ENCODE results near the gene NCLN. TPM values are rescaled to one million over a fixed set of nuclear protein-coding genes. Genes with fewer than 3 reads are reported as not detected.

NCLN gene
- total RNA-seq, 4 donors from 2014 or later, result 65.4 to 142 (median 102) TPM

DNA sequence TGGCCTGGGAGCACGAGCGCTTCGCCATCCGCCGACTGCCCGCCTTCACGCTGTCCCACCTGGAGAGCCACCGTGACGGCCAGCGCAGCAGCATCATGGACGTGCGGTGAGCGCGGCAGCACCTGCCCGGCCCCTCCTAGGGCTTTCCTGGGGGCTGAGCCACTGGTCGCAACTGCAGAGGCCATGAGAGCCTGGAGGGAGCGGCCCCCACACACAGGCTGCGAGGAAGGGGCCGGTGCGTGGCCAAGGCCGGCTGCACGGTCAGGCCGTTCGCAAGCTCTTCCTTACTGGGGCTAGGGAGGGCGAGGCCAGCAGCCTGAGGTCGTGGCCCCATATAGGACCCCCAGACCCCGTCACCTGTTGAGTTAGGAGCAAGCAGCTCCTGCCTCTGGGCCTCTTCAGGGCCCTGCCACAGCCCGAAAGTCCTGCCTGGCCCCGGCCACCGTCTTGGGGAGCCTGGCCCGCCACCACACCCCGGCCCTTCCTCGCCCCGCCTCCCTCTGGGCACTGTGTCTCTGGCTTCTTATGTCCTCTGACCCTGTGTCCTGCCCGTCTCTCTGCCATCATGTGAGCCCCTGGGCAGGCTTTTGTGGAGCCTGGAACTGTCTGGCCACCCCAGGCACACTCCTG is 19.0 kb downstream of the NCLN start:
- no peak for DNase-seq
- H3K4me1 ChIP-seq, result no peaks in the 10 kb centered on the region
- no peak overlapping the region for H3K27ac ChIP-seq
- H3K36me3 ChIP-seq, result peaks cover 0 to 34% (median 3%) of the 10 kb centered on the region in 4 donors
- no peaks in the 10 kb centered on the region for H3K27me3 ChIP-seq
- in situ Hi-C loops (cut with MboI; ENCODE audit: low pct_ligation_motif_present in 1 of 4, low pct_unique_long_range_greater_than_20kb in 1 of 4, low sequenced_read_pairs in 3 of 4), result no loop called here
- 95% methylated on average over 35 of the region's 35 CpGs; no CpG with 5 or more reads in 1 of the 2 donors for WGBS, 2 donors (ENCODE audit: low coverage in 1 of 2)
- intact Hi-C loops (cut with DNase I; ENCODE audit: low total_unique reads), result no loop called here
- H3K4me3 ChIP-seq, result no peak overlapping the region
- no peaks in the 10 kb centered on the region for H3K9me3 ChIP-seq
- TF ChIP-seq POLR2A (IDR thresholded peaks at IDR 0.05) (no peak), POLR2AphosphoS5 (IDR thresholded peaks at IDR 0.05) (no peak), EP300 (IDR thresholded peaks at IDR 0.05; ENCODE audit: low read depth) (no peak)
- TF ChIP-seq, protein P1, sequence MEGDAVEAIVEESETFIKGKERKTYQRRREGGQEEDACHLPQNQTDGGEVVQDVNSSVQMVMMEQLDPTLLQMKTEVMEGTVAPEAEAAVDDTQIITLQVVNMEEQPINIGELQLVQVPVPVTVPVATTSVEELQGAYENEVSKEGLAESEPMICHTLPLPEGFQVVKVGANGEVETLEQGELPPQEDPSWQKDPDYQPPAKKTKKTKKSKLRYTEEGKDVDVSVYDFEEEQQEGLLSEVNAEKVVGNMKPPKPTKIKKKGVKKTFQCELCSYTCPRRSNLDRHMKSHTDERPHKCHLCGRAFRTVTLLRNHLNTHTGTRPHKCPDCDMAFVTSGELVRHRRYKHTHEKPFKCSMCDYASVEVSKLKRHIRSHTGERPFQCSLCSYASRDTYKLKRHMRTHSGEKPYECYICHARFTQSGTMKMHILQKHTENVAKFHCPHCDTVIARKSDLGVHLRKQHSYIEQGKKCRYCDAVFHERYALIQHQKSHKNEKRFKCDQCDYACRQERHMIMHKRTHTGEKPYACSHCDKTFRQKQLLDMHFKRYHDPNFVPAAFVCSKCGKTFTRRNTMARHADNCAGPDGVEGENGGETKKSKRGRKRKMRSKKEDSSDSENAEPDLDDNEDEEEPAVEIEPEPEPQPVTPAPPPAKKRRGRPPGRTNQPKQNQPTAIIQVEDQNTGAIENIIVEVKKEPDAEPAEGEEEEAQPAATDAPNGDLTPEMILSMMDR (IDR thresholded peaks at IDR 0.05), result no peak

DNA sequence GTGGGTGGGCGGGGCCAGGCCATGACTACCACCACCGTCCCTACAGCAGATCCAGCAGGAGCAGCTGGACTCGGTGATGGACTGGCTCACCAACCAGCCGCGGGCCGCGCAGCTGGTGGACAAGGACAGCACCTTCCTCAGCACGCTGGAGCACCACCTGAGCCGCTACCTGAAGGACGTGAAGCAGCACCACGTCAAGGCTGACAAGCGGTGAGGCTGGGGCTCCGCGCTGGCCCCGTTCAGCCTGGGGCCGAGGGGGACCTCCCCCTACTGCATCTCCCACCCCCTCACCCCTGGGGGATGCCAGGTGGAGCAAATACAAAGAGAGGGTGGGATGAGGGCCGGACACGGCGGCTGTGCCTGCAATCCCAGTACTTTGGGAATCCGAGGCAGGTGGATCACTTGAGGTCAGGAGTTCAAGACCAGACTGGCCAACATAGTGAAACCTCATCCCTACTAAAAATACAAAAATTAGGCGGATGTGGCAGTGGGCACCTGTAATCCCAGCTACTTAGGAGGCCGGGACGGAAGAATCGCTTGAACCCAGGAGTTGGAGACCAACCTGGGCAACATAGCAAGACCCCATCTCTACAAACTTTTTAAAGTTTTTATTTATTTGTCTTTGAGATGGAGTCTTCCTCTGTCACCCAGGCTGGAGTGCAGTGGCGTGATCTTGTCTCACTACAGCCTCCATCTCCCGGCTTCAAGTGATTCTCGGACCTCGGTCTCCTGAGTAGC is 20.7 kb downstream of the NCLN start:
- peaks cover 0 to 34% (median 3%) of the 10 kb centered on the region in 4 donors for H3K36me3 ChIP-seq
- H3K9me3 ChIP-seq, result no peaks in the 10 kb centered on the region
- WGBS, 2 donors (ENCODE audit: low coverage in 1 of 2), result 96% methylated on average over 4 to 17 of the region's 28 CpGs
- H3K4me1 ChIP-seq, result no peaks in the 10 kb centered on the region
- no peak overlapping the region for H3K4me3 ChIP-seq
- intact Hi-C loops (cut with DNase I; ENCODE audit: low total_unique reads), result no loop called here
- no peak overlapping the region for H3K27ac ChIP-seq
- DNase-seq, result no peak
- in situ Hi-C loops (cut with MboI; ENCODE audit: low pct_ligation_motif_present in 1 of 4, low pct_unique_long_range_greater_than_20kb in 1 of 4, low sequenced_read_pairs in 3 of 4), result no loop called here
- no peaks in the 10 kb centered on the region for H3K27me3 ChIP-seq
- TF ChIP-seq, protein P1 (IDR thresholded peaks at IDR 0.05), result no peak
- TF ChIP-seq POLR2A (IDR thresholded peaks at IDR 0.05) (no peak), EP300 (IDR thresholded peaks at IDR 0.05; ENCODE audit: low read depth) (no peak), POLR2AphosphoS5 (IDR thresholded peaks at IDR 0.05) (no peak)

DNA sequence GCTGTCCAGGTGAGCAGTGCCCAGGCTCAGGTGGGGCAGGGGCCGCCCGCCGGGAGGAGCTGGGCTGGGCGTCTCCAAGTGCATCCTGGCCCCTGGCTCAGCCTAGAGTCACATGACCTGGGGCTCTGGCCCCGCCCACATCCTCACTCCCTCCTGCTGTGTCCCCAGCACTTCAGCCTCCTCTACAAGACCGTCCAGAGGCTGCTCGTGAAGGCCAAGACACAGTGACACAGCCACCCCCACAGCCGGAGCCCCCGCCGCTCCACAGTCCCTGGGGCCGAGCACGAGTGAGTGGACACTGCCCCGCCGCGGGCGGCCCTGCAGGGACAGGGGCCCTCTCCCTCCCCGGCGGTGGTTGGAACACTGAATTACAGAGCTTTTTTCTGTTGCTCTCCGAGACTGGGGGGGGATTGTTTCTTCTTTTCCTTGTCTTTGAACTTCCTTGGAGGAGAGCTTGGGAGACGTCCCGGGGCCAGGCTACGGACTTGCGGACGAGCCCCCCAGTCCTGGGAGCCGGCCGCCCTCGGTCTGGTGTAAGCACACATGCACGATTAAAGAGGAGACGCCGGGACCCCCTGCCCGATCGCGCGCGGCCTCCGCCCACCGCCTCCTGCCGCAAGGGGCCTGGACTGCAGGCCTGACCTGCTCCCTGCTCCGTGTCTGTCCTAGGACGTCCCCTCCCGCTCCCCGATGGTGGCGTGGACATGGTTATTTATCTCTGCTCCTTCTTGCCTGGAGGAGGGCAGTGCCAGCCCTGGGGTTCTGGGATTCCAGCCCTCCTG is 21.9 kb downstream of the NCLN start:
- 91% methylated on average over 43 of the region's 43 CpGs; no CpG with 5 or more reads in 1 of the 2 donors for WGBS, 2 donors (ENCODE audit: low coverage in 1 of 2)
- no peak overlapping the region for H3K27ac ChIP-seq
- intact Hi-C loops (cut with DNase I; ENCODE audit: low total_unique reads), result no loop called here
- in situ Hi-C loops (cut with MboI; ENCODE audit: low pct_ligation_motif_present in 1 of 4, low pct_unique_long_range_greater_than_20kb in 1 of 4, low sequenced_read_pairs in 3 of 4), result no loop called here
- H3K4me1 ChIP-seq, result no peaks in the 10 kb centered on the region
- H3K27me3 ChIP-seq, result no peaks in the 10 kb centered on the region
- H3K4me3 ChIP-seq, result no peak overlapping the region
- H3K36me3 ChIP-seq, result peaks cover 0 to 34% (median 3%) of the 10 kb centered on the region in 4 donors
- no peak for TF ChIP-seq POLR2A (IDR thresholded peaks at IDR 0.05)
- DNase-seq, result no peak
- no peaks in the 10 kb centered on the region for H3K9me3 ChIP-seq

DNA sequence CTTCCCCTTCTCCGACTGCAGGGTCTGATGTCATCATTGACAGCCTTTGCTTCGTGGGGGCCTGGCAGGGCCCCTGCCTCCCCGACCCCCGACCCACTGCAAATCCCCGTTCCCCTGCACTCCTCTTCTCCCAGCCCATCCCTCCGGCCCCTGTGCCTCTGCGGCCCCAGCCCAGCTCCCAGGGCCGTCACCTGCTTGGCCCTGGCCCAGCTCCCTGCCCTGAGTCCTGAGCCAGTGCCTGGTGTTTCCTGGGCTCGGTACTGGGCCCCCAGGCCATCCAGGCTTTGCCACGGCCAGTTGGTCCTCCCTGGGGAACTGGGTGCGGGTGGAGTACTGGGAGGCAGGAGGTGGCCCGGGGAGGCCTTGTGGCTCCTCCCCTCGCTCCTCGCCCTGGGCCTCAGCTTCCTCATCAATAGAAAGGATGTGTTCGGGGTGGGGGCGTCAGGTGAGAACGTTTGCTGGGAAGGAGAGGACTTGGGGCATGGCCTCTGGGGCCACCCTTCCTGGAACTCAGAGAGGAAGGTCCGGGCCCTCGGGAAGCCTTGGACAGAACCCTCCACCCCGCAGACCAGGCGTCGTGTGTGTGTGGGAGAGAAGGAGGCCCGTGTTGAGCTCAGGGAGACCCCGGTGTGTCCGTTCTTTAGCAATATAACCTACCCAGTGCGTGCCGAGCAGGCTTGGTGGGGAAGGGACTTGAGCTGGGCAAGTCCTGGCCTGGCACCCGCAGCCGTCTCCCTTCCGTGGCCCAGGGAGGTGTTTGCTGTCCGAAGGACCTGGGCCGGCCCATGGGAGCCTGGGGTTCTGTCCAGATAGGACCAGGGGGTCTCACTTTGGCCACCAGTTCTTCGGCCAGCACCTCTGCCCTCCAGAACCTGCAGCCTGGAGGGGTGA is 22.8 kb downstream of the NCLN start:
- intact Hi-C loops (cut with DNase I; ENCODE audit: low total_unique reads) (no loop called here), in situ Hi-C loops (cut with MboI; ENCODE audit: low pct_ligation_motif_present in 1 of 4, low pct_unique_long_range_greater_than_20kb in 1 of 4, low sequenced_read_pairs in 3 of 4) (no loop called here)
- no peak overlapping the region for H3K27ac ChIP-seq
- TF ChIP-seq EP300 (IDR thresholded peaks at IDR 0.05; ENCODE audit: low read depth) (no peak), POLR2AphosphoS5 (IDR thresholded peaks at IDR 0.05) (no peak), POLR2A (IDR thresholded peaks at IDR 0.05) (no peak)
- TF ChIP-seq, protein P1 (IDR thresholded peaks at IDR 0.05), result no peak
- H3K4me1 ChIP-seq, result no peaks in the 10 kb centered on the region
- H3K36me3 ChIP-seq, result peaks cover 0 to 34% (median 3%) of the 10 kb centered on the region in 4 donors
- no peaks in the 10 kb centered on the region for H3K27me3 ChIP-seq
- no peaks in the 10 kb centered on the region for H3K9me3 ChIP-seq
- 87% methylated on average over 25 of the region's 33 CpGs; no CpG with 5 or more reads in 1 of the 2 donors for WGBS, 2 donors (ENCODE audit: low coverage in 1 of 2)
- no peak overlapping the region for H3K4me3 ChIP-seq
- DNase-seq, result no peak

Data from transverse colon (tissue), 4 donors.